GM12873 (cell line): ENCODE measurements around the gene BPIFB6.

Experiments
- TF ChIP-seq, protein P1 (sequence below): IDR thresholded peaks from 2 replicates; pipeline ENCODE4 v1.5.1; 2012; ENCODE audit warnings: low read depth, mild to moderate bottlenecking, moderate library complexity, low read length, control low read depth; ENCODE audit not compliant: insufficient read depth; ENCODE audit errors: missing control alignments

The BPIFB6 gene

DNA sequence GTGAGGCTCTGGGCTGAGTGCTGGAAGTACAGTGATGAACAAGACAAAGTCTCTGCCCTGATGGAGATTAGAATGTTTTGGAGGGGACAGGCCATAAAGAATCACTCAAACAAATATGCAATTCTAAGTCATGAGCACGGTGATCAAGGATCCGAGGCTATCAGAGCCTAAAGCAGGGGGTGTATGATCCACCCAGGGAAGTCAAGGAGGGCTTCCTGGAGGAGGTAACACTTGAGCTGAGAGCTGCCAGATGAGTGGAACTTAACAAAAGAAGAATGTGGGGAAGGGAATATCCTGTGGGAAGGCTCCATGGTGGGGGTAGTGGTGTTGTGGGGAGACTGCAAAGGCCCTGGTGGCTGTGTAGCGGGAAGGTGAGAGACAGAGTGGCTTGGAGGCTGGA is 60.2 kb downstream of the BPIFB6 start:
- TF ChIP-seq, protein P1, sequence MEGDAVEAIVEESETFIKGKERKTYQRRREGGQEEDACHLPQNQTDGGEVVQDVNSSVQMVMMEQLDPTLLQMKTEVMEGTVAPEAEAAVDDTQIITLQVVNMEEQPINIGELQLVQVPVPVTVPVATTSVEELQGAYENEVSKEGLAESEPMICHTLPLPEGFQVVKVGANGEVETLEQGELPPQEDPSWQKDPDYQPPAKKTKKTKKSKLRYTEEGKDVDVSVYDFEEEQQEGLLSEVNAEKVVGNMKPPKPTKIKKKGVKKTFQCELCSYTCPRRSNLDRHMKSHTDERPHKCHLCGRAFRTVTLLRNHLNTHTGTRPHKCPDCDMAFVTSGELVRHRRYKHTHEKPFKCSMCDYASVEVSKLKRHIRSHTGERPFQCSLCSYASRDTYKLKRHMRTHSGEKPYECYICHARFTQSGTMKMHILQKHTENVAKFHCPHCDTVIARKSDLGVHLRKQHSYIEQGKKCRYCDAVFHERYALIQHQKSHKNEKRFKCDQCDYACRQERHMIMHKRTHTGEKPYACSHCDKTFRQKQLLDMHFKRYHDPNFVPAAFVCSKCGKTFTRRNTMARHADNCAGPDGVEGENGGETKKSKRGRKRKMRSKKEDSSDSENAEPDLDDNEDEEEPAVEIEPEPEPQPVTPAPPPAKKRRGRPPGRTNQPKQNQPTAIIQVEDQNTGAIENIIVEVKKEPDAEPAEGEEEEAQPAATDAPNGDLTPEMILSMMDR: no peak

DNA sequence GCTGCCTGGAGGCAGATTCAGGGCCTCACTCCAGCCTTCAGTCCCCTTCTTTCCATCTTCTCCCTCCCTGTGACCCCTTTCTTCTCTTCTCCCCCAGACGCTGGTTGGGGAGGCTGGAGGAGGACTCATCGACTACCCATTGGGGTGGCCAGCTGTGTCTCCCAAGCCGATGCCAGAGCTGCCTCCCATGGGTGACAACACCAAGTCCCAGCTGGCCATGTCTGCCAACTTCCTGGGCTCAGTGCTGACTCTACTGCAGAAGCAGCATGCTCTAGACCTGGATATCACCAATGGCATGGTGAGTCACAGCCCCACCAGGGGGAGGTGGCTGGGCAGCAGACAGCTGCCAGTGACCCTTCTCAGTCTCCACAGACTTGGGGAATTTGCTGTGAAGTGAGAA is 60.9 kb downstream of the BPIFB6 start:
- TF ChIP-seq, protein P1: no peak

DNA sequence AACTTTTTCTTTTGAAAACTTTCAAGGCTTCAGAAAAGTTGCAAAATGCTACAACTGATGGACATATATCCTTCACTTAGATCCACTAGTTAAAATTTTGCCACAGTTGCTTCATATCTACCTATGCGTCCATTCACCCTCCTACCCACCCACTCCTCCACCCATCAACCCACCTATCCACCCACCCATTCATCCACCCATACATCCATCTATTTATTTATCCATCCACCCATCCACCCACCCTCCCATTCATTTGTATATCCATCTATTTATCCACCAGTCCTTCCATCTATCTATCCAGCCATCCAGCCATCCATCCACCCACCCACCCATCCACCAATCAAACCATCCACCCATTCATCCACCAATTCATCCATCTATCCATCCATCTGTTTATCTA is 61.6 kb downstream of the BPIFB6 start:
- TF ChIP-seq, protein P1: no peak

DNA sequence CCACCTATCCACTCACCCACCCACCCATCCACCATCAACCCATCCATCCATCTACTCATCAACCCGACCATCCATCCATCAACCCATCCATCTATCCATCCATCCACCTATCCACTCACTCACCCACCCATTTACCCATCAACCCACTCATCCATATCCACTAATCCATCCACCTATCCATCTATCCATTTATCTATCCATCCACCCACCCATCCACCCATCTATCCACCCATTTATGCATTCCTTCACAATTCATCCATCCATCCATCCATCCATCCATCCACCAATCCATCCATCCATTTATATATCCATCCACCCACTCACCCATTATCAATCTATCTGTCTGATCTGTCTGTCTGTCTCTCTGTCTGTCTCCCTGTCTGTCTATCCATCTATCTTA is 62.1 kb downstream of the BPIFB6 start:
- TF ChIP-seq, protein P1: no peak
